Keratinocyte (primary cell): Measurements from ENCODE around the gene VASN. TPM values are rescaled to one million over a fixed set of nuclear protein-coding genes. Genes with fewer than 3 reads are reported as not detected.

ENCODE experiments used
- DNase-seq: peaks from one replicate; pipeline ENCODE4 v3.0.0-alpha.2; 2011; ENCODE audit warnings: low read depth, missing footprints, low spot score
- FAIRE-seq: peaks from 2 replicates; lab custom pipeline; 2011; peaks lifted over from hg19 to GRCh38; lab: Jason Lieb, UNC
- H2AFZ ChIP-seq: 2 replicates; pipeline ENCODE4 v1.6.0; 2012; ENCODE audit warnings: low read length, control low read depth, inconsistent platforms; ENCODE audit not compliant: control insufficient read depth
- H3K27ac ChIP-seq: 2 replicates; pipeline ENCODE4 v1.5.1; 2011; ENCODE audit warnings: low read length; ENCODE audit not compliant: control insufficient read depth, insufficient read depth
- H3K27me3 ChIP-seq: 3 replicates; pipeline ENCODE4 v1.6.0; 2011; ENCODE audit warnings: low read length; ENCODE audit not compliant: control insufficient read depth, insufficient read depth; ENCODE audit errors: extremely low read depth
- H3K36me3 ChIP-seq, 2 experiments: 2 replicates in 1 of 2; 3 replicates in 1 of 2; pipeline ENCODE4 v1.5.1; 2011; ENCODE audit warnings: low read length in 2 of 2, mild to moderate bottlenecking in 1 of 2; ENCODE audit not compliant: control insufficient read depth in 2 of 2, insufficient read depth in 2 of 2; ENCODE audit errors: extremely low read depth in 1 of 2
- H3K4me1 ChIP-seq: 3 replicates; pipeline ENCODE4 v1.5.1; 2011; ENCODE audit warnings: low read length; ENCODE audit not compliant: control insufficient read depth, insufficient read depth; ENCODE audit errors: extremely low read depth
- H3K4me2 ChIP-seq: 3 replicates; pipeline ENCODE4 v1.6.0; 2011; ENCODE audit warnings: low read depth, low read length; ENCODE audit not compliant: control insufficient read depth, insufficient read depth; ENCODE audit errors: extremely low read depth
- H3K4me3 ChIP-seq, 3 experiments: fragments of 200-600 bp in 1 of 3; sonication (generic) in 1 of 3; 2 replicates in 2 of 3; 3 replicates in 1 of 3; pipeline ENCODE4 v1.5.1; 2011 to 2016; ENCODE audit warnings: low read length in 3 of 3, mild to moderate bottlenecking in 3 of 3, control low read depth in 2 of 3, inconsistent platforms in 1 of 3, low read depth in 1 of 3, mixed read lengths in 1 of 3, mixed run types in 1 of 3, moderate library complexity in 1 of 3; ENCODE audit not compliant: control insufficient read depth in 2 of 3, insufficient read depth in 2 of 3; ENCODE audit errors: extremely low read depth in 1 of 3
- H3K79me2 ChIP-seq: 2 replicates; pipeline ENCODE4 v1.6.0; 2012; ENCODE audit warnings: low read length; ENCODE audit not compliant: control insufficient read depth, insufficient read depth
- H3K9ac ChIP-seq: 3 replicates; pipeline ENCODE4 v1.6.0; 2011; ENCODE audit warnings: low read length; ENCODE audit not compliant: control insufficient read depth, insufficient read depth; ENCODE audit errors: extremely low read depth
- H3K9me1 ChIP-seq: 3 replicates; pipeline ENCODE4 v1.6.0; 2011; ENCODE audit warnings: low read length; ENCODE audit not compliant: control insufficient read depth, insufficient read depth; ENCODE audit errors: extremely low read depth
- H3K9me3 ChIP-seq: 2 replicates; pipeline ENCODE4 v1.5.1; 2012; ENCODE audit warnings: low read depth, low read length; ENCODE audit not compliant: control insufficient read depth
- H4K20me1 ChIP-seq: 3 replicates; pipeline ENCODE4 v1.6.0; 2011; ENCODE audit warnings: low read length; ENCODE audit not compliant: control insufficient read depth, insufficient read depth; ENCODE audit errors: extremely low read depth
- CTCF ChIP-seq, 3 experiments: IDR thresholded peaks in 1 of 3; conservative IDR thresholded peaks in 1 of 3; optimal IDR thresholded peaks in 1 of 3; 2 replicates in 2 of 3; 3 replicates in 1 of 3; pipeline versions ENCODE3 to v1.5.1; 2011; ENCODE audit warnings: low read length in 3 of 3, mild to moderate bottlenecking in 3 of 3, moderate library complexity in 2 of 3, control low read depth in 1 of 3, inconsistent platforms in 1 of 3; ENCODE audit not compliant: insufficient read depth in 2 of 3; ENCODE audit errors: extremely low read depth in 1 of 3
- EZH2 ChIP-seq: IDR thresholded peaks from one replicate; pipeline ENCODE4 v1.6.1; 2012; ENCODE audit warnings: inconsistent platforms, mild to moderate bottlenecking, low read length, moderate library complexity
- dilution Hi-C: fragments of 300-500 bp; cut with MboI; formaldehyde crosslinking; loops from one replicate; pipeline ENCODE4 v1.7.0; 2020; ENCODE audit warnings: low sequenced_read_pairs; ENCODE audit not compliant: extremely low pct_ligation_motif_present
- polyA plus RNA-seq, 5 experiments: library from polyadenylated mRNA; depleted of rRNA in 3 of 5; stranded (reverse) in 3 of 5; stranded (forward) in 1 of 5; unstranded in 1 of 5; fragments of >200 nt; gene quantifications; 1 replicate in 1 of 5; 2 replicates in 3 of 5; 3 replicates in 1 of 5; pipeline versions ENCODE4 v1.2.1 to v1.2.3, GENCODE V29; 2011 to 2012; ENCODE audit warnings: missing spikeins in 2 of 5, low read depth in 1 of 5, low replicate concordance in 1 of 5

Gene VASN
- polyA plus RNA-seq, 1 donor (not counting 4 experiments of a cell fraction or from before 2014, with no cell fraction given), result 0.37 TPM

- Histone ChIP-seq H3K4me3 (peak within 1 kb of the TSS; percentile 61 to 80 (median 74)), H3K9me1 (no peaks in the 10 kb centered on the region), H2AFZ (peak within 1 kb of the TSS; percentile 43), H3K79me2 (peaks cover 43% of the 10 kb centered on the region), H4K20me1 (peaks cover 2% of the 10 kb centered on the region), H3K4me1 (peaks cover 13% of the 10 kb centered on the region), H3K9me3 (no peaks in the 10 kb centered on the region), H3K27me3 (no peaks in the 10 kb centered on the region), H3K9ac (peak within 1 kb of the TSS; percentile 86), H3K4me2 (peak within 1 kb of the TSS; percentile 81), H3K27ac (peak within 1 kb of the TSS; percentile 58), H3K36me3 (peaks cover 0 to 10% of the 10 kb centered on the region in 2 experiments)
- dilution Hi-C loops, result no loop called here
- TF ChIP-seq CTCF (optimal IDR thresholded peaks at IDR 0.05 in 1 of 3, IDR thresholded peaks at IDR 0.05 in 1 of 3, conservative IDR thresholded peaks at IDR 0.05 in 1 of 3; ENCODE audit: extremely low read depth in 1 of 3, insufficient read depth in 2 of 3, low read length in 3 of 3) (peak in 2 of 3 experiments; percentile 5 to 33), EZH2 (no peak)
- no peak for FAIRE-seq
- no peak for DNase-seq
Measured at GRCh38 chr16:4350787-4351659, 20.6 kb upstream of the VASN start, which contains the start of gene PAM16. Gene PAM16, minus strand, starts transcription at chr16:4351321. Its CDS starts 87 bp downstream, at chr16:4351234.

GRCh38 chr16:4351880-4352279 is 19.8 kb upstream of the VASN start:
- dilution Hi-C loops, result no loop called here
- no peak for FAIRE-seq
- Histone ChIP-seq H3K9me1 (no peaks in the 10 kb centered on the region), H3K9me3 (no peaks in the 10 kb centered on the region), H3K9ac (no peak overlapping the region), H3K4me3 (no peak overlapping the region), H3K4me1 (peaks cover 13% of the 10 kb centered on the region), H4K20me1 (peaks cover 2% of the 10 kb centered on the region), H3K36me3 (peaks cover 0 to 12% of the 10 kb centered on the region in 2 experiments), H2AFZ (no peak overlapping the region), H3K27me3 (no peaks in the 10 kb centered on the region), H3K79me2 (peaks cover 36% of the 10 kb centered on the region), H3K4me2 (peak overlapping the region; percentile 81), H3K27ac (peak overlapping the region; percentile 52)
- DNase-seq, result no peak
- TF ChIP-seq EZH2 (no peak), CTCF (optimal IDR thresholded peaks at IDR 0.05 in 1 of 3, IDR thresholded peaks at IDR 0.05 in 1 of 3, conservative IDR thresholded peaks at IDR 0.05 in 1 of 3; ENCODE audit: extremely low read depth in 1 of 3, insufficient read depth in 2 of 3, low read length in 3 of 3) (no peak)
